Measurements from ENCODE around the gene LMNB1. TPM values are rescaled to one million over a fixed set of nuclear protein-coding genes. Genes with fewer than 3 reads are reported as not detected.

LMNB1 gene
- total RNA-seq, 1 experiment from 2014 or later: 211 TPM

GRCh38 chr5:126742425-126742824 is 34.5 kb upstream of the LMNB1 start:
- no peak overlapping the region for H3K18ac ChIP-seq (ENCODE audit: insufficient read length, low read depth, low read length)
- no peaks in the 10 kb centered on the region for H3K79me2 ChIP-seq (ENCODE audit: insufficient read depth, low read length)
- DNase-seq: no peak
- Mint-ChIP-seq H3K27ac (no peak overlapping the region), H3K27me3 (ENCODE audit: low read depth) (no peaks in the 10 kb centered on the region), H3K4me3 (no peak overlapping the region), H3K36me3 (ENCODE audit: insufficient read depth in 1 of 3, low read depth in 3 of 3) (no peaks in the 10 kb centered on the region), H3K9me3 (no peaks in the 10 kb centered on the region), H3K4me1 (peaks cover 15 to 19% of the 10 kb centered on the region in 2 experiments)
- H2AK5ac ChIP-seq (ENCODE audit: insufficient read length, low read length): no peak overlapping the region
- H3K9me3 ChIP-seq (ENCODE audit: control insufficient read depth, low read depth, low read length): no peaks in the 10 kb centered on the region
- H3K27ac ChIP-seq (ENCODE audit: insufficient read length, low read depth, low read length): no peak overlapping the region
- H3K4ac ChIP-seq (ENCODE audit: low read depth, low read length): no peak overlapping the region
- H3K23me2 ChIP-seq (ENCODE audit: insufficient read length, low read depth, low read length, poor library complexity, severe bottlenecking): no peaks in the 10 kb centered on the region
- H3K79me1 ChIP-seq (ENCODE audit: insufficient read depth, low read depth, low read length, poor library complexity, severe bottlenecking): no peaks in the 10 kb centered on the region
- no peak overlapping the region for H2BK12ac ChIP-seq (ENCODE audit: insufficient read length, low read depth, low read length)
- H3K4me2 ChIP-seq (ENCODE audit: insufficient read depth, insufficient read length, low read length): no peak overlapping the region
- no CpG with 5 or more reads among the region's 2 CpGs for WGBS (ENCODE audit: extremely low coverage, insufficient read length, low lambda C conversion rate)
- H2BK120ac ChIP-seq (ENCODE audit: low read depth, low read length, poor library complexity, severe bottlenecking): no peak overlapping the region
- no peak overlapping the region for H2AFZ ChIP-seq (ENCODE audit: low read length)
- H4K20me1 ChIP-seq (ENCODE audit: control insufficient read depth, insufficient read depth, insufficient read length): no peaks in the 10 kb centered on the region
- TF ChIP-seq, protein P1, sequence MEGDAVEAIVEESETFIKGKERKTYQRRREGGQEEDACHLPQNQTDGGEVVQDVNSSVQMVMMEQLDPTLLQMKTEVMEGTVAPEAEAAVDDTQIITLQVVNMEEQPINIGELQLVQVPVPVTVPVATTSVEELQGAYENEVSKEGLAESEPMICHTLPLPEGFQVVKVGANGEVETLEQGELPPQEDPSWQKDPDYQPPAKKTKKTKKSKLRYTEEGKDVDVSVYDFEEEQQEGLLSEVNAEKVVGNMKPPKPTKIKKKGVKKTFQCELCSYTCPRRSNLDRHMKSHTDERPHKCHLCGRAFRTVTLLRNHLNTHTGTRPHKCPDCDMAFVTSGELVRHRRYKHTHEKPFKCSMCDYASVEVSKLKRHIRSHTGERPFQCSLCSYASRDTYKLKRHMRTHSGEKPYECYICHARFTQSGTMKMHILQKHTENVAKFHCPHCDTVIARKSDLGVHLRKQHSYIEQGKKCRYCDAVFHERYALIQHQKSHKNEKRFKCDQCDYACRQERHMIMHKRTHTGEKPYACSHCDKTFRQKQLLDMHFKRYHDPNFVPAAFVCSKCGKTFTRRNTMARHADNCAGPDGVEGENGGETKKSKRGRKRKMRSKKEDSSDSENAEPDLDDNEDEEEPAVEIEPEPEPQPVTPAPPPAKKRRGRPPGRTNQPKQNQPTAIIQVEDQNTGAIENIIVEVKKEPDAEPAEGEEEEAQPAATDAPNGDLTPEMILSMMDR (conservative IDR thresholded peaks at IDR 0.05): no peak
- no peak overlapping the region for H3K9ac ChIP-seq (ENCODE audit: extremely low read depth, insufficient read length, low read length)
- H2BK15ac ChIP-seq (ENCODE audit: low read depth, low read length): no peak overlapping the region
- no peak overlapping the region for H3K56ac ChIP-seq (ENCODE audit: insufficient read length, low read depth, low read length)
- no peak overlapping the region for H4K5ac ChIP-seq (ENCODE audit: insufficient read length, low read depth, low read length)
- H3K14ac ChIP-seq (ENCODE audit: insufficient read depth, low read length): no peak overlapping the region
- H2BK5ac ChIP-seq (ENCODE audit: insufficient read length, low read length): no peak overlapping the region
- H3K27me3 ChIP-seq (ENCODE audit: insufficient read depth, low read length): no peaks in the 10 kb centered on the region
- H2BK20ac ChIP-seq (ENCODE audit: low read depth, low read length, poor library complexity, severe bottlenecking): no peak overlapping the region
- no peak overlapping the region for H4K91ac ChIP-seq (ENCODE audit: insufficient read length, low read depth, low read length)
- no peak overlapping the region for H4K8ac ChIP-seq (replicated peaks; ENCODE audit: insufficient read length, low read depth, low read length)
- H3T11ph ChIP-seq (ENCODE audit: low read length): no peak overlapping the region
- H3K23ac ChIP-seq (ENCODE audit: insufficient read length, low read depth, low read length): no peak overlapping the region
- no peaks in the 10 kb centered on the region for H3K4me1 ChIP-seq (ENCODE audit: insufficient read depth, low read length)

All from H9 (cell line).